Keratinocyte (primary cell): ENCODE results near the gene CHST15.

Experiments used
- EZH2 ChIP-seq: IDR thresholded peaks from one replicate; pipeline ENCODE4 v1.6.1; 2012; ENCODE audit warnings: inconsistent platforms, mild to moderate bottlenecking, low read length, moderate library complexity
- TF ChIP-seq, protein P1 (sequence below), 3 experiments: IDR thresholded peaks in 1 of 3; conservative IDR thresholded peaks in 1 of 3; optimal IDR thresholded peaks in 1 of 3; 2 replicates in 2 of 3; 3 replicates in 1 of 3; pipeline versions ENCODE3 to v1.5.1; 2011; ENCODE audit warnings: low read length in 3 of 3, mild to moderate bottlenecking in 3 of 3, moderate library complexity in 2 of 3, control low read depth in 1 of 3, inconsistent platforms in 1 of 3; ENCODE audit not compliant: insufficient read depth in 2 of 3; ENCODE audit errors: extremely low read depth in 1 of 3

GRCh38 chr10:124018886-124019525 lies 74.4 kb downstream of the CHST15 start:
- TF ChIP-seq, protein P1, sequence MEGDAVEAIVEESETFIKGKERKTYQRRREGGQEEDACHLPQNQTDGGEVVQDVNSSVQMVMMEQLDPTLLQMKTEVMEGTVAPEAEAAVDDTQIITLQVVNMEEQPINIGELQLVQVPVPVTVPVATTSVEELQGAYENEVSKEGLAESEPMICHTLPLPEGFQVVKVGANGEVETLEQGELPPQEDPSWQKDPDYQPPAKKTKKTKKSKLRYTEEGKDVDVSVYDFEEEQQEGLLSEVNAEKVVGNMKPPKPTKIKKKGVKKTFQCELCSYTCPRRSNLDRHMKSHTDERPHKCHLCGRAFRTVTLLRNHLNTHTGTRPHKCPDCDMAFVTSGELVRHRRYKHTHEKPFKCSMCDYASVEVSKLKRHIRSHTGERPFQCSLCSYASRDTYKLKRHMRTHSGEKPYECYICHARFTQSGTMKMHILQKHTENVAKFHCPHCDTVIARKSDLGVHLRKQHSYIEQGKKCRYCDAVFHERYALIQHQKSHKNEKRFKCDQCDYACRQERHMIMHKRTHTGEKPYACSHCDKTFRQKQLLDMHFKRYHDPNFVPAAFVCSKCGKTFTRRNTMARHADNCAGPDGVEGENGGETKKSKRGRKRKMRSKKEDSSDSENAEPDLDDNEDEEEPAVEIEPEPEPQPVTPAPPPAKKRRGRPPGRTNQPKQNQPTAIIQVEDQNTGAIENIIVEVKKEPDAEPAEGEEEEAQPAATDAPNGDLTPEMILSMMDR (optimal IDR thresholded peaks at IDR 0.05 in 1 of 3, IDR thresholded peaks at IDR 0.05 in 1 of 3, conservative IDR thresholded peaks at IDR 0.05 in 1 of 3; ENCODE audit: extremely low read depth in 1 of 3, insufficient read depth in 2 of 3, low read length in 3 of 3) = no peak
- TF ChIP-seq EZH2 = no peak
